ENCODE measurements around the gene KREMEN1.

Gene KREMEN1

DNA sequence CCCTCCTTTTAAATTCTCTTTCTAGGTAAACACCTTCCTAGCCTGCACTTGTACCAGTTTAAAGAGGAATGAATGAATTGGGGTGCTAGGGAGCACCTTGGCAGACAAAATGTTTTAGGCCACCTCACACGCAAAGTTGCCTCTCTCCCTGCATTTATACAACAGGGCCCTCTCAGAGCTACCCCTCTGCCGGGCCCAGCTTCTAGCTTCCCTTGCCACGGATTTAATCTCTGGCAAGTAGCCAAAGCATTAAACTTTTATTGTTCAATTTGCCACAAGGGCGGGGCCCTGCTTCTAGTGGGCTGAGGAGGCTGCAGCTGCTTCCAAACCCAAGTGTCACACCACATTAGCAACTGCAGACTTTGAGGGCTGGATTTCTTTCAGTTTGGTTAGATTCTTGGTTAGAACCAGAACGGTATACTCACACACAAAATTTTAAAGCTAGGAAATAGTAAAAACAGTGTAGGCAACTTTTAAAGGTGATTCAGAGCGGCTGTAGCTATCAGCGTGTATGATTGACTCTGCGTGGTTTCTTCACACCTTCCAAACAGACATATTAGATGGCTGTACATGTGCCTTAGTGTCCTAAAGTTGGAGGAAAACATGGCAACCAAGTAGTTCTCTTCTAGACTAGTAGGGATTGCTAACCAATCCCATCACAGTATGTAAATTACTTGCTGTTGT lies 6.5 kb downstream of the KREMEN1 start:
- DNase-seq = no peak

DNA sequence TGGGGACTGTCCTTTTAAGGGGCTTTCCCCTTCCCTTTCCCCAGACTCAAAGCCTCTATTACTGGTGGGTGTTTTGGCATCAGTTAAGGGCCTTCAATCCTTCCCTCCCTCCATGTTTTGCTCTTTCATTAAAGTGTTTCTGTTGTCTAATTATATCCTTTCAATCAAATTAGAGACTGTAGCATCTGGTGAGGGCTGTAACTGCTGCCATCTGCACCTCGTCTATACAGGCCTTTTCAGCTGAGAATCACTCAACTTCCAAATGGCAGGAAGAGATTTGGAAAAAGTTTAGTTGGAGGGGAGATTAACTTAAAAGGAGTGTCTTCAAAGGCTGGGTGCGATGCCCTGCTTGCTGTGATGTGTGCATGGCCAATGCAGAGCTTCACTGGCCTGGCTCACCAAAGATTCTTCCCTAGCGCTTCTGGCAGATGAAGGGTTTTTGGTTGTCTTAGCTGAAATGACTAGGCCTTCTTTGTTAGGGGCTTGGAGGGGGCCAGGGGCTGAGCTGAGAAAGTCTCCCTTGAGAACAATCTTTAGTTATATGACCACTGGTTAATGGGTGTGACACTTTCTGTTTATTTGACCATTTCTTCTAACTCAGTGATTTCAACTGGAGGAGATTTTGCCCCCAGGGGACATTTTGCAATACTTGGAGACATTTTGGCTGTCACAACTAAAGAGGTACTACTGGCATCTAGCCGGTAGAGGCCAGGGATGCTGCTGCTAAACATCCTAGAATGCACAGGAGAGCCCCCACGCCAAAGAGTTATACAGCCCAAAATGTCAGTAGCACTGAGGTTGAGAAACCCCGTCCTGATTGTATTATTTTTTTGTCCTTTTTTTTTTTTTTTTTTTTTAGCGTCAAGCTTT lies 7.5 kb downstream of the KREMEN1 start:
- no peak for DNase-seq

DNA sequence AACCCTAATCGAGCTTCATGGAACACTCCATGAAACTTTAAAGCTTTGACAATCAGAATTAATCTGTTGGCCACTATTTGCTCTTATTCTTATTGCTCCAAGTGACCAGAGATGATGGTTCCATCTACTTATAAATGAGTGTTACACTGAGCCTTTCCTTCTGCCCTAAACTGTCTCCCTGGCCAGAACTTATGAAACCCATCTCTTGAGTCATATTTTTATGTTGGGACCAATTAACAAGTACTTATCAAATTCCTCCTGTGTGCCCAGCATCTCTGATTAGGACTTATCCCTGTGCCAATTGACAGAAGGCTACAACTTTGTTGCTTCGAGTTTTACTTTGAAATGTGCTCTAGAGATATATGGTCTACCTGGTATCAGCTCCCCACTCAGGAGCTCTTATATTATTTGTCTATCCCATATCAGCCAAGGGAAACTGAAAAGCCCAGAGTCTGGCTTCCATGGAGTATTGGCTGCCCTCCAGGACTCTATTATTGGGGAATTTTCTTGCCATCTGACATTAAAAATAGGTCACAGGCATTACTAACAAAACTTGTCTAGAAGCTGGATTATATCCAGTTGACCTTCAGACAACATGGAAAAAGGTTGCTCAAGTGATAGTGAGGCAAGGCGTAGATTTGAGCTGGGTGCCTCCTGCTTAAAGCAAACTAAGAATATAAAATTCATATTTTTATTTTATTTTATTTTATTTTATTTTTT lies 8.8 kb downstream of the KREMEN1 start:
- DNase-seq = no peak

DNA sequence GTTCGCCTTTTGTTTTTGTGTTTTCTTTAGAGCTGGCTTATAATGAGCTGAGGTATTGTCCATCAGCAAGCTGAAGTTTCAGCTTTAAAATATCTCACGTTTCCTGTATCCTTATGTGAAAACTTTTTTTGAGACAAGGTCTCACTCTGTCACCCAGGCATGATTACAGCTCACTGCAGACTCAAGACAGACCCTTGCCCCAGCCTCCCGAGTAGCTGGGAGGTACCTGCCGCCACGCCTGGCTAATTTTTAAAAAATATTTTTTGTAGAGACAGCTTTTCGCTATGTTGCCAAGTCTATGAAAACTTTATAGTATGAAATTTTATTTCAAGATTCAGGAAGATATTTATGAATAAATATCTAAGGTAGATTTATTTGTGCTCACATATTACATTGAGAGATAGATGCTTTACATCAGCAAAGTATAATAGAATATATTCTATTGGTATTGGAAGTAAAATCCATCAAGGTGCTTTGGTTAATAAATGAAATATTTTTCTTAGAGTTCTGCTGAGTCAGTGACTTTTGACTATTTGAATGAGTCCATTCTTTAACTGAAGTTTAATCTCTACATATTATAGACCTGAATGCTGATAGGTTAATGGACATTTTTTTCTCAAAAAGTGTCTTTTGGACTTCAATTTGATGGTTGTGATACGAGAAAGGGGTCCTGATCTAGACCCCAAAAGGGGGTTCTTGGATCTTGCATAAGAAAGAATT lies 10.2 kb downstream of the KREMEN1 start:
- DNase-seq = no peak

DNA sequence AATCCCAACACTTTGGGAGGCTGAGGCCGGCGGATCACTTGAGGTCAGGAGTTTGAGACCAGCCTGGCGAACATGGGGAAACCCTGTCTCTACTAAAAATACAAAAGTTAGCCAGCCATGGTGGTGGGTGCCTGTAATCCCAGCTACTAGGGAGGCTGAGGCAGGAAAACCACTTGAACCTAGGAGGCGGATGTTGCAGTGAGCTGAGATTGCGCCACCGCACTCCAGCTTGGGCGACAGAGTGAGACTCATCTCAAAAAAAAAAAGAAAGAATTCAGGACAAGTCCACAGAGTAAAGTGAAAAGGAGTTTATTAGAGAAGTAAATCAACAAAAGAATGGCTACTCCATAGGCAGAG lies 10.7 kb downstream of the KREMEN1 start:
- peak in 1 of 2 experiments; percentile 25 for DNase-seq

DNA sequence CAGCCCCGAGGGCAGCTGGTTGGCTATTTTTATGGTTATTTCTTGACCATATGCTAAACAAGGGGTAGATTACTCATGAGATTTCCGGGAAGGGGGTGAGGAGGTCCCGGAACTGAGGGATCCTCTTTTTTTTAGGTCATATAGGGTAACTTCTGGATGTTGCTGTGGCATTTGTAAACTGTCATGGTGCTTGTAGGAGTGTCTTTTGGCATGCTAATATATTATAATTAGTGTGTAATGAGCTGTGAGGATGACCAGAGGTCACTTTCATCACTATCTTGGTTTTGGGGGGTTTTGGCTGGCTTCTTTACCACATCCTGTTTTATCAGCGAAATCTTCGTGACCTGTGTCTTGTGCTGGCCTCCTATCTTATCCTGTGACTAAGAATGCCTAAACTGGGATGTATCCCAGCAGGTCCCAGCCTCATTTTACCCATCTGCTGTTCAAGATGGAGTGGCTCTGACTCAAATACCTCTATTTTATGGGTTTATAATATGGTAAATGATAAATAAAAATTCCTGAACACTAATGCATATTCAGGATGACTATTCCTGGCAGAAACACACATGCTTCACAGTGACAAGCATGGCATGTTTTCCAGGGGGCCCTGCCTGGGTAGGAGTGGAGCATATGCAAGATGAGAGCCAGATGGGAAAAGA lies 11.2 kb downstream of the KREMEN1 start:
- DNase-seq = peak in 1 of 2 experiments; percentile 20

DNA sequence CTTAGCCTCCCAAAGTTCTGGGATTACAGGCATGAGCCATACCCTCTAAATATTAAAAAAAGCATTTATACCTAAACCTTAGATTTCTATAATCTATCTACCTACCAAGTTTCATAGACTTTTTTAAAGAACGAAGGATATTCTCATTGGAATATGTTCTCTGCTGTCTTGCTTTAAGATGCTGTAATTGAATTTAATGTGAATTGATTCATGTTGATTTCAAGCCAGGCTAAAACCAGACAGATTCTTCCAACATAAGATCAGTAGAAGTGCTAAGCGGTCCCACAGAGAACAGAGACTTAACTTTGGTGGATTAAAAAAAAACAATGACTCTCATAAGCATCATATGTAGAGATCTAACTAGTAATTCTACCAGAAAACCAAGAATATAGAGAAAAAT lies 14.2 kb downstream of the KREMEN1 start:
- no peak for DNase-seq

DNA sequence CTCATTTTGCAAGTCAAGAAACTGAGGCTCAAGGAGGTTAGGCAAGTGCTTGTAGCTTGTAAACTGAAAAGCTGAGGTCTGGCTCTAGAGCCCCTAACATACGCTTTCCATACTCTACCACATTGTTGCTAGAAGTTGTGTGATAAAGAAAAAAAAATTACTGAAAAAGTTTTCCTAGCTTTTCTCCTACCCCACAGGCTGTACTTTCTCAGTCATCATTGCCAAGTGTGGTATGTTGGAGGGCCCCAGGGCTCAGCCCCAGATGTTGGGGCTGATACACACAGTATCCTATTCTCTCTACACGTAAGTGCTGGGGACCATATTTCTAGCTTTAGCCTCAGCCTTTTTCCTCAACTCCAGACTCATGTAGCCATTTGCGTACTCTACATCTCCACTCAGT lies 16.0 kb downstream of the KREMEN1 start:
- no peak for DNase-seq

DNA sequence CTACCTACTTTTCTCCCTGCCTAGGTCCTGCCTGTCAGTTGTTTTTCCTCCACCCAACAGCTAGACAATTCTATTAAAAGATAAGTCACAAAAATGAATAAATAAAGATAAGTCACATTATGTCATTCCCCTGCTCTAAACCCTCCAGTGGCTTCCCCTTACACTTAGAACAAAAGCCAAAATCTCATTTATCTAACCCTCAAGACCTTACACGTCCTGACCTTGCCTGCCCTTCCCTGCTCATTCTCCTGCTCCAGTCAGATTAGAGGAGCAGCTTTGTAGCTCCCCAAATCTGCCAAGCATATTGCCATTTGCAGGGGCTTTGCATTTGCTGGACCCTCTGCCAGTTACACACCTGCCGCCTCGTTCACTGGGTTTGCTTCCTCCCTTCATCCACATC lies 16.7 kb downstream of the KREMEN1 start:
- no peak for DNase-seq

DNA sequence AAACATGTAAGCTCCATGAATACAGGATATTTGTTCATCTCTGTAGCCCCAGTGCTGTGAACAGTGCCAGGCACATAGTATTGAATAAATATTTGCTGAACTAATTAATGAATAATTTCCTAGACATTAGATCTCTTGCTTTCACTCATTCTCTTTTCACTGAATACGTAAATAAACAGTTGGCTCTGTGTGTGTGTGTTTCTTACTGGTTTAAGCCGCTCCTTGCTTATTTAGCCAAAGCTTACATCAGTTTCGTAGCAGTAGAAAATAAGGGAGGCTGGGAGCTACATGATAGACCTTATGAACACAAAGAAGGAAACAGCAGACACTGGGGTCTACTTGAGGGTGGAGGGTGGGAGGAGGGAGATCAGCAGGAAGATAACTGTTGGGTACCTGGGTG lies 17.2 kb downstream of the KREMEN1 start:
- no peak for DNase-seq

DNA sequence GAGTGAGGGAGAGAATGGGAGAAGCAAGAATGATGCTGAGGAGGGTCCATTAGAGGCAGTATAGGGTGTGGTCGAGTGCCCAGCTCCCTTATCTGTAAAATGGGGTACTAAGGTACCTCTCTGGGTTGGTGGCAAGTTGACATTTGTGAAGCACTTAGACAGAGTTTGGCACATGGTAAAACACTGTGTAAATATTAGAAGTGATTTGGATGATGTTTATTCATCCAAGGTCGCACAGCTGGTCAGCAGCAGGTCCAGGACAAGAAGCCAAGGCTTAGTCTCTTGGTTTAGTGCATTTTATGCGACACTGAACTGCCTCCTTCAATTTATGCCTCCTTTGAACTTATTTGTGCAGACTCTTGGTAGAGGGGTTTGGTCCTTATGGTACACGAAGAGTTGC lies 19.4 kb downstream of the KREMEN1 start:
- no peak for DNase-seq

DNA sequence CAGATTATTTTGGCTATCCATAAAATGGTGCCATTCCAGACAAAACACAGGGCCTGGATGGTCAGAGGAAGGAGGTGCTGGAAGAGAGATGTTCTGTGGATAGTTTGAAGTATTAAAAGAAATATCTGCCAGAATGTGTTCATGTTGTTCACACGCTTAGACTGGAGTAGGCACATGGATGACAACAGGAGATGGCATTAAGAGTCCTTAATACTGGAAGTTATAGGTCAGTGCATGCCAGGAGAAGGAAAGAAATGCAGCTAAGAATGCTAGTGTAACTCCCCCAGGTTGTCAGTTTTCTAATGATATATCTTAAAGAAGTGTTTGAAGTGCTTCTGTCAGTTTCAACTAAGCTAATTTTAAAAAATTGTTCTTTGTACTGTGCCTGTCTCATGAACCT lies 20.2 kb downstream of the KREMEN1 start:
- DNase-seq = no peak

DNA sequence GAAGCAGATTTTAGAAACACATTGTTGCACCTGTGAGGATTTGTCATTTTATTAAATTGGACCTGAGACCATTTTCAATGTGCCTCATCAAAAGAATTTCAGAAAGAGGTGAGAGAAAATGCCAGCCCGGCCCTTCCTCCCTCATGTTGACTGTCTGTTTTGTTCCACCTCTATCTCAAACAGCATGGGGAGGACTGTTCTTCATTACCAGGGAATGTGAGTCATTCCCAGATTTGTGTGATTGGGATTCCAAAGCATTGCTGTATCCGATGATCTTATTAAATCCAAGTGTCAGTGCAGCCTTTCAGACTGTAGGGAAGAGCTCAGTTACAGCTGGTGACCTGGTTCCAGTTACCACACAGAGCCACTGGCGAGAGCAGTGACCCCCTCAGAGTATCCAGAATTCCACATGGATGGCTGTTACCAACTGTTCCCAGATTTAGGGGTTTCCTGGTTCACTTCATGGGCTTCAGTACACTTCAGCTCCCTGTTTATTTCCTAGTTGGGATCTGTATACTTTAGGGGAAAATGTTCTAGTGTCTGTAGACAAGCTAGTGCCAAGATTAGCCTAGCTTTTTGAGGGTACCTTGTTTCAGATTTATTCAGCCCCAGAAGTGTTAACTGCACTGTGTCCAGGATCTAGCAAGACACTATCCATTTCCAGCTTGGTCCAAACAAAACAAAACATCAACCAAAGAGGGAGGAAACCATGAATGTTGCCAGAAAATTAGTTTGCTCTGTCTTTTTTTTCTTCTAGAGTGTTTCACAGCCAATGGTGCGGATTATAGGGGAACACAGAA lies 20.9 kb downstream of the KREMEN1 start:
- no peak for DNase-seq

DNA sequence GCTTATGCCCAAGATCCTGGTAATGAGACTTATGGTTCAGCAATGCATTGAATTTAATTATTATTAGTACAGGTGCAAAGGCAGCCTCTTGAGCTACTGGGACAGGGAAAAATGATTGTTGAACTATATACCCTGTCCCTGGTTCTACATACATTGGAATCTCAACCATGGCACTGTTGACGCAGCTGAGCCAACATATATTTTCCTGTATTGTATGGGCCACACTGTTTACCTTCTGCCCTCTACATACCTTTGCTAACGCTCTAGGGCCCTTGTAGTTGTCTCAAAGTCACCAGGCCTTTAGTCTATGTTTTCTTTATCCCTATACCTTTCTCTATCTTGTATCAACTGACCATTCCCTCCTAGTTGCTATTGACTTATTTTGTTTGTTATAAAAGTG lies 22.6 kb downstream of the KREMEN1 start:
- no peak for DNase-seq

DNA sequence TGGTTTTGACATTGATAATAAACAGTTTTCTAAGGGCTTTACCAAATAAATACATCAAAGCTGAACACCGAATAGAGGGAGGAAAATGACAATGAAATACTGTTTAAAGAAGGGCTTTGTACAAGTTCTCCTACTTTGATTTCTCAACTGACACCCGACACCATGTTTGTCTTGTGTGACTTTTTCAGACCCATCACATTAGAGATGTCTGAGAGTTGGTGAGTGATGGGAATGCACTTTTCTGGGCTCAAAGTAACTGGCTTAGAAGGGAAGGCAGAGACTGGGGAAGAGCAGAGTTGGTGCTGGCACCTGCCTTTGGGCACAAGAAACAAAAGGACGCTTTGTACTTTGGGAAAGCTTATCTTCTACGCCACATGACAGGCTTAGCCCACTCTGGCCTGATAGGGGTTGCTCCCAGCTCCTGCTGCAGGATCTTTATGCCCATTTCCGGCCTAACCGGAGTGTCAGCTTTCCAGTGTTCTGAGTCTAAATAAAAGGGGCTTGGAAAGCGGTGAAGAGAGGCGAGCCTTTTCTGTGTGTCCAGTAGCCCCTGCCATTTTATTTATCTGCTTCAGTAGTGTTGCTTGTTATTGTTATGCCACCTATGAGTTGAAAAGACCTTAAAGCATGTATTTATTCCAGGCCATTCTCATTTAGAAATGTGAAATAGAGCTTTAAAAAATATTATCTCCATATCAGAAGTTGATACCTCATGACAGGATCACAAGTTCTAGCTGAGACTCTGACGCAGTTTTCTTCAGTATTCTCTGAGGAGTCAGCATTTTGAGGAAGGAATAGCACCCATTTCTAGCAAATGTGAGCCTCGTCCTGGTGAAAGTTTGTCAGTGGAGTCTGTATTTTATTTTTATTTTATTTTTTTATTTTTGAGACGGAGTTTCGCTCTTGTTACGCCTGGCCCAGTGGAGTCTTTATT lies 24.2 kb downstream of the KREMEN1 start:
- DNase-seq = no peak

DNA sequence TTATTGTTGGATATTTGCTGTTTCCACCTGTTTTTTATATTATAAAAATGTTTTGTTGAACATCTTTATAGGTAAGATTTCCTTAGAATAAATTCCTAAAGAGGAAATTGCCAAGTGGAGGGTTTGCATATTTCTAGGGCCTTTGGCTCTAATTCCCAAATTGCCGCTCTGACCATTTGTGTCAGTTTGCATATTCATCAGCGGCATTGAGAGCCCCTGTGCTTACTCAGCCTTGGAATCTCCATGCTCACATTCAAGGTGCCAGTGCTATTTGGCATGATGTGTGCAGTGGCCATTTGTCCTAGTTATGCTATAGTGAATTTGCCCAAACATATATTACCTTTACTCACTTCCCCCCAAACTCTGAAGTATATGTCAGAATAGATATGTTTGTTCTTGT lies 25.5 kb downstream of the KREMEN1 start:
- no peak for DNase-seq

DNA sequence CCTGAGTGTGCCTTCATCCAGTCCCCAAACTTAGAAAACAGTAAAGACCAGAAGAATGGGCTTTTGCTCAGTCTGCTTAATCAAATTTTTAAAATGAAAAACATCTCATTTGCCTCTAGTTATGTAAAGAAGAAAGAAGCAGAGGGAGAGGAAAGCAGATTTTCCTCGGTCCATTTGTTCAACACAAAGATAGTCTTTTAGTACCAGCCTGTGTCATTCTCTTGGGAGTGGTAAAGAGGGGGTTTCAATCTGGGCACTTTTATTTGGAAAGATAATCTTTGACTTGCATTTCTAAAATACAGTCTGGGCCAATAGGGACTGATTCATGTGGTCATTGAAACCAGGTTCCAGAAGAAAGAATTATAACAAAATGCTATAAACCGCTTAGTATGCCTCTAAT lies 29.5 kb downstream of the KREMEN1 start:
- no peak for DNase-seq

DNA sequence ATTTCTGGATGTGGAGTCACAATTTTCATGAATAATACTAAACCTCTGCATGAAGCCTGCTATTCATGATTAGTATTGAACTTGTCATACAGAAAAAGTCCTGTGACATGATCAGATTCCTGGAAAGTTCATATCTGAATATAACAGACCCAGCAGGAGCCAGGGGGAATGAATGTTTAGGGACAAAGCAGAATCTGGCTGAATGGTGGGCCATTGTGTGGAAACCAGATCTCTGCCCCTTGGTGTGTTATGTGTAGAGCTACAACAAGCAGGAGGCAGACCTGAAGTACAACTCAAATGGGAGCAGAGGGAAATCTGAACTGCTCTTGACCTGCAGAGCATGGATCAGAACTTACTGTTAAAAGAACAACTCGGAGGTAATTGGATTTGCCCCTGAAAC lies 30.3 kb downstream of the KREMEN1 start:
- DNase-seq = no peak

DNA sequence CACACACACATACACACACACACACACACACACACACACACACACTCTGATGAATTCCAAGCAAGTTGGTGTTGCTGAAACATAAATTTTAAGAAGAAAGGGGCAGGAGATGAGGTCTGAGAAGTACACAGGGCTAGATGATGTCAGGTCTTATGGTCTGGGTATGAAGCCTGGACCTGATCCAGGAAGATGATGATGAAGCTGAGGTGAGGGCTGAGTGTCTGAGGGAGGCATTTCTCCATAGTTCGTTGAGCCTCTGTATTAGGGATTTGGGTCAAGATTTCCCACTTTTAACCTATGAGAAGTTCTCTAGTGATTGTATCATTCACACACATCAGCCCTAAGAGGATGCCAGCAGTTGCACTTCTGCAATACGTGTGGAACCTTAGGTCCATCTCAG lies 32.6 kb downstream of the KREMEN1 start:
- no peak for DNase-seq

DNA sequence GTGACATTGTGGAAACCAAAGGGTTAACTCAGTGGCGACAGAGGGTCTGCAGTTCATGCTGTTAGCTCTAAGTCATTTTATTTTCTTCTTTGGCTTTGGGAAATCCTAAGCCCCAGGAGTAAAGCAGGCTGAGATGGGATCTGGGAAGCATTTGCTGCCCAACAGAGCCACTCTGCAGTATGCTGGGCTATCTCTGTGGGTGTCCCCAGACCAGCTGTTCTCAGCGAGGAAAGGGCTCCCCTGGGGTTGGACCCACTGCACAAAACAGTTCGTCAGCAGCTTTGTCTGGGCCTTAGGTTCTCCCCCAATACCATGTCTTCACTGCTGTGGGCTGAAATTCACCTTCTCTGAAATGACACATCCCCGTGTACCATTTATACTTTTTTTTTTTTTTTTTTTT lies 34.0 kb downstream of the KREMEN1 start:
- no peak for DNase-seq

DNA sequence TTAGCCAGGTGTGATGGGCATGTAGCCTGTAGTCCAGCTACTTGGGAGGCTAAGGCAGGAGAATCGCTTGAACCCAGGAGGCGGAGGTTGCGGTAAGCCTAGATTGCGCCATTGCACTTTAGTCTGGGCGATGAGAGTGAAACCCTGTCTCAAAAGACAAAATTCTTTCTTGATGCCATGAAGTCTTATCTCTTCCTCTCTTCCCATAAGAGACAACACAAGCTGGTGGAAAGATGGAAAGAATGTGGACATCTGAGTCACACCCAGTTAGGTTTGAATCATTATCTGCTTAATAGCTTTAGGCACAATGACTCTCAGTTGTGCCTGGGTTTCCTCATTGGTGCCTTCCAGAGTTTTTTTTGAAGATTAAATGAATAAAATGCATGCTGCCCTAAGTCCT lies 35.3 kb downstream of the KREMEN1 start:
- no peak for DNase-seq

Measured in AML-193 (cell line).